Mucosa of stomach (tissue), 1 donor: ENCODE measurements around the gene TNP1.

Source experiments
- H3K27me3 ChIP-seq: one replicate; pipeline ENCODE4 v1.7.0; 2013; ENCODE audit warnings: mild to moderate bottlenecking, low read length; ENCODE audit not compliant: control insufficient read depth, insufficient read depth
- H3K36me3 ChIP-seq: one replicate; pipeline ENCODE4 v1.7.0; 2013; ENCODE audit warnings: low read length; ENCODE audit not compliant: control insufficient read depth, insufficient read depth
- H3K4me1 ChIP-seq: one replicate; pipeline ENCODE4 v1.7.0; 2013; ENCODE audit warnings: mild to moderate bottlenecking, low read length; ENCODE audit not compliant: control insufficient read depth, insufficient read depth
- H3K4me3 ChIP-seq: one replicate; pipeline ENCODE4 v1.7.0; 2013; ENCODE audit warnings: low read length
- H3K9ac ChIP-seq: one replicate; pipeline ENCODE4 v1.7.0; 2013; ENCODE audit warnings: mild to moderate bottlenecking, low read length, moderate library complexity
- H3K9me3 ChIP-seq: one replicate; pipeline ENCODE4 v1.7.0; 2013; ENCODE audit warnings: mild to moderate bottlenecking, low read length, moderate library complexity; ENCODE audit not compliant: control insufficient read depth
- donor health status: Pancreatic carcinoma.

Gene TNP1

GRCh38 chr2:216872040-216872439 is 12.2 kb upstream of the TNP1 start:
- Histone ChIP-seq H3K9ac (no peak overlapping the region), H3K36me3 (no peaks in the 10 kb centered on the region), H3K9me3 (no peaks in the 10 kb centered on the region), H3K27me3 (no peaks in the 10 kb centered on the region), H3K4me1 (no peaks in the 10 kb centered on the region), H3K4me3 (no peak overlapping the region)

- no peak overlapping the region for H3K9ac ChIP-seq
- H3K9me3 ChIP-seq = no peaks in the 10 kb centered on the region
- H3K27me3 ChIP-seq = no peaks in the 10 kb centered on the region
- H3K4me1 ChIP-seq = no peaks in the 10 kb centered on the region
- H3K4me3 ChIP-seq = no peak overlapping the region
- no peaks in the 10 kb centered on the region for H3K36me3 ChIP-seq
Measured at GRCh38 chr2:216871333-216871934, 11.6 kb upstream of the TNP1 start.

GRCh38 chr2:216870508-216871332 is 10.9 kb upstream of the TNP1 start:
- H3K9ac ChIP-seq = no peak overlapping the region
- H3K27me3 ChIP-seq = no peaks in the 10 kb centered on the region
- no peak overlapping the region for H3K4me3 ChIP-seq
- no peaks in the 10 kb centered on the region for H3K4me1 ChIP-seq
- H3K9me3 ChIP-seq = no peaks in the 10 kb centered on the region
- H3K36me3 ChIP-seq = no peaks in the 10 kb centered on the region

- H3K4me1 ChIP-seq = no peaks in the 10 kb centered on the region
- no peak overlapping the region for H3K9ac ChIP-seq
- no peaks in the 10 kb centered on the region for H3K27me3 ChIP-seq
- no peaks in the 10 kb centered on the region for H3K9me3 ChIP-seq
- H3K4me3 ChIP-seq = no peak overlapping the region
- no peaks in the 10 kb centered on the region for H3K36me3 ChIP-seq
Measured at GRCh38 chr2:216866515-216867095, 6.7 kb upstream of the TNP1 start.

- Histone ChIP-seq H3K9me3 (no peaks in the 10 kb centered on the region), H3K9ac (no peak overlapping the region), H3K4me3 (no peak overlapping the region), H3K4me1 (no peaks in the 10 kb centered on the region), H3K27me3 (no peaks in the 10 kb centered on the region), H3K36me3 (no peaks in the 10 kb centered on the region)
Measured at GRCh38 chr2:216865658-216866057, 5.8 kb upstream of the TNP1 start.

GRCh38 chr2:216863946-216864345 is 4.1 kb upstream of the TNP1 start:
- Histone ChIP-seq H3K36me3 (no peaks in the 10 kb centered on the region), H3K9me3 (no peaks in the 10 kb centered on the region), H3K27me3 (no peaks in the 10 kb centered on the region), H3K4me3 (no peak overlapping the region), H3K4me1 (no peaks in the 10 kb centered on the region), H3K9ac (no peak overlapping the region)

- Histone ChIP-seq H3K4me3 (no peak overlapping the region), H3K36me3 (no peaks in the 10 kb centered on the region), H3K9me3 (no peaks in the 10 kb centered on the region), H3K27me3 (no peaks in the 10 kb centered on the region), H3K4me1 (no peaks in the 10 kb centered on the region), H3K9ac (no peak overlapping the region)
Measured at GRCh38 chr2:216862628-216863398, 2.9 kb upstream of the TNP1 start.

GRCh38 chr2:216860426-216861137 is 718 bp upstream of the TNP1 start:
- Histone ChIP-seq H3K4me1 (no peaks in the 10 kb centered on the region), H3K4me3 (no peak overlapping the region), H3K9ac (no peak overlapping the region), H3K36me3 (no peaks in the 10 kb centered on the region), H3K27me3 (no peaks in the 10 kb centered on the region), H3K9me3 (no peaks in the 10 kb centered on the region)

- Histone ChIP-seq H3K9ac (no peak overlapping the region), H3K9me3 (no peaks in the 10 kb centered on the region), H3K36me3 (no peaks in the 10 kb centered on the region), H3K4me3 (no peak overlapping the region), H3K4me1 (no peaks in the 10 kb centered on the region), H3K27me3 (no peaks in the 10 kb centered on the region)
Measured at GRCh38 chr2:216858312-216858711, 1.6 kb downstream of the TNP1 start.

GRCh38 chr2:216857131-216857550 is 2.7 kb downstream of the TNP1 start:
- Histone ChIP-seq H3K9me3 (no peaks in the 10 kb centered on the region), H3K4me1 (no peaks in the 10 kb centered on the region), H3K27me3 (no peaks in the 10 kb centered on the region), H3K4me3 (no peak overlapping the region), H3K9ac (no peak overlapping the region), H3K36me3 (no peaks in the 10 kb centered on the region)

GRCh38 chr2:216856406-216857065 is 3.3 kb downstream of the TNP1 start:
- no peak overlapping the region for H3K9ac ChIP-seq
- H3K9me3 ChIP-seq = no peaks in the 10 kb centered on the region
- no peaks in the 10 kb centered on the region for H3K36me3 ChIP-seq
- no peaks in the 10 kb centered on the region for H3K27me3 ChIP-seq
- no peak overlapping the region for H3K4me3 ChIP-seq
- H3K4me1 ChIP-seq = no peaks in the 10 kb centered on the region
